NT2/D1 (cell line): Measurements from ENCODE around the gene EBLN1.

ENCODE experiments used
- DNase-seq: peaks from one replicate; pipeline ENCODE4 v3.0.0-alpha.2; 2011; ENCODE audit warnings: low read depth, low spot score
- H3K27me3 ChIP-seq: 2 replicates; pipeline ENCODE4 v1.6.0; 2011; ENCODE audit warnings: mild to moderate bottlenecking; ENCODE audit not compliant: insufficient read length, insufficient read depth
- H3K36me3 ChIP-seq: 2 replicates; pipeline ENCODE4 v1.6.1; 2011; ENCODE audit warnings: mild to moderate bottlenecking, low read length, mixed read lengths; ENCODE audit not compliant: insufficient read depth, insufficient read length
- H3K4me1 ChIP-seq: 2 replicates; pipeline ENCODE4 v1.5.1; 2011; ENCODE audit not compliant: insufficient read depth, insufficient read length
- H3K4me3 ChIP-seq: 2 replicates; pipeline ENCODE4 v1.5.1; 2011; ENCODE audit warnings: low read depth; ENCODE audit not compliant: insufficient read length
- H3K9ac ChIP-seq: 2 replicates; pipeline ENCODE4 v1.6.0; 2011; ENCODE audit warnings: low read depth; ENCODE audit not compliant: insufficient read length
- H3K9me3 ChIP-seq: 2 replicates; pipeline ENCODE4 v1.5.1; 2011; ENCODE audit warnings: mild to moderate bottlenecking, low read length; ENCODE audit not compliant: insufficient read depth
- SUZ12 ChIP-seq: IDR thresholded peaks from 2 replicates; pipeline ENCODE4 v1.6.1; 2011; ENCODE audit not compliant: insufficient read length, insufficient read depth; ENCODE audit errors: extremely low read depth
- YY1 ChIP-seq: IDR thresholded peaks from 2 replicates; pipeline ENCODE4 v1.6.1; 2011; ENCODE audit not compliant: insufficient read length, insufficient read depth
- ZNF274 ChIP-seq: IDR thresholded peaks from 2 replicates; pipeline ENCODE4 v1.6.1; 2011; ENCODE audit warnings: mild to moderate bottlenecking, low read depth, low read length

EBLN1 gene

DNA sequence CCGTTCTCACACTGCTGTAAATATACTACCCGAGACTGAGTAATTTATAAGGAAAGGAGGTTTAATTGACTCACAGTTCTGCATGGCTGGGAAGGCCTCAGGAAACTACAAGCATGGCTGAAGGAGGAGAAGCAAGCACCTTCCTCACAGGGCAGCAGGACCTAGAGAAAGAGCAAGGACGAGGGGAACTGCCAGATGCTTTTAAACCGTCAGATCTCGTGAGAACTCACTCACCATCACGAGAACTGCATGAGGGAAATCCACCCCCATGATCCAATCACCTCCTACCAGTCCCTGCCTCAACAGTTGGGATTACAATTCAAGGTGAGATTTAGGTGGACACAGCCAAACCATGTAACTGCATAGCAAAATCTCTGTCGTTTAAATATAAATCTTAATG lies at the start of gene EBLN1:
Gene EBLN1 (minus strand): TSS at position 174 of the 400 bp plus-strand sequence. CDS start 8,032 bp downstream, outside the sequence.
- DNase-seq, result no peak
- no peaks in the 10 kb centered on the region for H3K9me3 ChIP-seq
- no peak for TF ChIP-seq YY1
- H3K36me3 ChIP-seq, result no peaks in the 10 kb centered on the region
- no peaks in the 10 kb centered on the region for H3K4me1 ChIP-seq
- no peak within 1 kb of the TSS for H3K9ac ChIP-seq
- no peak within 1 kb of the TSS for H3K4me3 ChIP-seq
- H3K27me3 ChIP-seq, result no peaks in the 10 kb centered on the region

DNA sequence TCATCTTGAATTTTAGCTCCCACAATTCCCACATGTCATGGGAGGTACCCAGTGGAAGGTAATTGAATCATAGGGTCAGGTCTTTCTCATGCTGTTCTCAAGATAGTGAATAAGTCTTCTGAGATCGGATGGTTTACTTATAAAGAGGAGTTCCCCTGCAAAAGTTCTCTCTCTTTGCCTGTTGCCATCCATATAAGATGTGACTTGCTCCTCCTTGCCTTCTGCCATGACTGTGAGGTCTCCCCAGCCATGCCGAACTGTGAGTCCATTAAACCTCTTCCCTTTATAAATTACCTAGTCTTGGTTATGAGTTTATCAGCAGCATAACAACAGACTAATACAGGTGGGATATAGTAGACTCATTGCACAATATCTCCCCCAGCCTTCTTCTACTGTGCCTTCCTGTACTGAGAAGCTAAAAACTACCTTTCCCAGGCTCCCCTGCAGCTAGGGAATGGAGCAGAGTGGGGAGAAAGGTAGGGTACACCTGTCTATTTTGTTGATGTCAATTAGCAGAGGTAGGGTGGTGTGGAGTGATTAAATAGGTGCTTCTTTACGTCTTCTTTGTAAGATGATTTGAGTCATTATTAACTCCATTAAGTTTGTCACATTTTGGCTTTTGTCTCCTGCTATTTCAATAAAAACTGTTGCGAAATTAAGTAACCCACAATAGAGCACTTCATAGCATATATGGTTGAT lies 48.2 kb upstream of the EBLN1 start:
- Histone ChIP-seq H3K27me3 (no peaks in the 10 kb centered on the region), H3K4me3 (no peak overlapping the region), H3K36me3 (no peaks in the 10 kb centered on the region), H3K4me1 (no peaks in the 10 kb centered on the region), H3K9me3 (no peaks in the 10 kb centered on the region), H3K9ac (no peak overlapping the region)
- DNase-seq, result no peak
- TF ChIP-seq SUZ12 (no peak), YY1 (no peak), ZNF274 (no peak)

DNA sequence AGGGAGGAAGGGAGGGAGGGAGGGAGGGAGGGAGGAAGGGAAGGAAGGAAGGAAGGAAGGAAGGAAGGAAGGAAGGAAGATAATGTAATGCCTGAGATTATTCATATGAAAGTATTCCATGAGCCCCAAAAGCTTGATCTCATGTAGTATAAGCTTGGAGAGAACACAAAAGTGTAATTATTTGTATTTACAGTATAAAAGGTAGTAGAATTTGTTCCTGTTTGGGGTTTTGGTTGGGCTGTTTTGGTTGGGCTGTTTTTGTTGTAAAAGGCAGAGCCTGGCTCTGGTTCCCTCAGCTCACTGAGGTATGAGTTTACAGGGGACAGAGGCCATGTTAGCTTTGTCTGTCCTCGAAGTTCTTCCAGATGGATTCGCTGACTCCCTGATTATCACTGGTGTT lies 45.3 kb upstream of the EBLN1 start:
- no peaks in the 10 kb centered on the region for H3K9me3 ChIP-seq
- no peaks in the 10 kb centered on the region for H3K27me3 ChIP-seq
- DNase-seq, result no peak
- no peaks in the 10 kb centered on the region for H3K36me3 ChIP-seq
- no peaks in the 10 kb centered on the region for H3K4me1 ChIP-seq
- no peak overlapping the region for H3K9ac ChIP-seq
- no peak overlapping the region for H3K4me3 ChIP-seq
- TF ChIP-seq YY1 (no peak), SUZ12 (no peak), ZNF274 (no peak)

DNA sequence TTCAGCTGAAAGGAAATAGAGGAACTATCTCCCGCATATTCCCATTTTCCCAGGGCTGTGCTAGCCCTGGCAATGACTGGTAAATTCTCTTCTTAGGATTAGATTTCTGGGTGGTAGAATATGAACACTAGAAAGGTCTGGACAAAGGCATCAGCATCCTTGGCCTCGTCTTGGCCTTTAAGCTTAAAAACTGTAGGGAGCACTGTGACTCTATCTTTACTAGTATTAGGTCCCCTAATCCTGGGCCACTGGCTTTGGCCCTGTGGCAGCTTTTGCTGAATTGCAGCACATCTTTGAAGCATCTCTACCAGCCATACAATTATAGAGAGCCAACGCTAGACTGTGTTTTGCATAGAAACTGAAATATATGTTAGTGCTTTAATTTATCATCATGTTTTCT lies 41.5 kb upstream of the EBLN1 start:
- H3K27me3 ChIP-seq, result peaks cover 17% of the 10 kb centered on the region
- H3K36me3 ChIP-seq, result no peaks in the 10 kb centered on the region
- no peaks in the 10 kb centered on the region for H3K9me3 ChIP-seq
- no peak overlapping the region for H3K4me3 ChIP-seq
- H3K9ac ChIP-seq, result no peak overlapping the region
- H3K4me1 ChIP-seq, result no peaks in the 10 kb centered on the region
- TF ChIP-seq ZNF274 (no peak), YY1 (no peak), SUZ12 (no peak)
- no peak for DNase-seq

DNA sequence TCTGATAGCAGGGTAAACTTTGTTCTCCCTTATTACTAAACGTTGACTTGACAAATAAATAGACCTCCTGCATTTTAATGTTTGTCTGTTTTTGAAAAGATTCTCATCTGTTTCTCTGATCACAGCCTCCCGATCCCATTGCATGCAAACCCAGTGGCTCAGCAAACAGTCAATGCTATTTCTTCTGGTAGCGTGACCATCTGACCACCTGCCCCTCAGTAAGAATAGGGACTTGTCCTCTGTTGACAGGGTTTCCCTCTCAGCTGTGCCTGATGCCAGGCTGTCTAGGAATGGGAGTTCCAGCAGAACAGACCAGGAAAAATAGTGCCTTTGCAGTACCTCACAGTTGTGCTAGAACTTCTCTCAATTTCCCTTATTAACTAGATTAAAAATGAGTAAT lies 40.7 kb upstream of the EBLN1 start:
- Histone ChIP-seq H3K9ac (no peak overlapping the region), H3K4me3 (no peak overlapping the region), H3K4me1 (no peaks in the 10 kb centered on the region), H3K9me3 (no peaks in the 10 kb centered on the region), H3K36me3 (no peaks in the 10 kb centered on the region), H3K27me3 (peaks cover 25% of the 10 kb centered on the region)
- no peak for TF ChIP-seq ZNF274
- TF ChIP-seq SUZ12, result no peak
- TF ChIP-seq YY1, result no peak
- no peak for DNase-seq

DNA sequence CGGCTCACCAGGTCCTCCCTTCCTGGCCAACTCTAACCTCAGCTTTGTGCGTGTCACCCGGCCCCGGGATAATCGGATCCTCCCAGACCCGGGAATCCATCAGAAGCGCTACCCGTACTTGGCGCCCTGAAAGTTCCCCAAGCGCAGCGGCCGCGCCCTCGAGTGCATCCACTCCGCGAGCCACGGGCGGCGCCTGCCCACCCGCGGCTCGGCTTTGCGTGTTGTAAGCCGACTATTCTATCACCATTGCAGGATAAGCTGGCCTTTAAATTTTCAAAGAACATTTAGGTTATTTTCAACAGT lies 35.7 kb upstream of the EBLN1 start:
- peak overlapping the region; percentile 45 for H3K4me3 ChIP-seq
- H3K4me1 ChIP-seq, result no peaks in the 10 kb centered on the region
- H3K9ac ChIP-seq, result no peak overlapping the region
- no peaks in the 10 kb centered on the region for H3K9me3 ChIP-seq
- peaks cover 59% of the 10 kb centered on the region for H3K27me3 ChIP-seq
- DNase-seq, result no peak
- TF ChIP-seq ZNF274 (no peak), YY1 (no peak), SUZ12 (peak; percentile 40)
- no peaks in the 10 kb centered on the region for H3K36me3 ChIP-seq

DNA sequence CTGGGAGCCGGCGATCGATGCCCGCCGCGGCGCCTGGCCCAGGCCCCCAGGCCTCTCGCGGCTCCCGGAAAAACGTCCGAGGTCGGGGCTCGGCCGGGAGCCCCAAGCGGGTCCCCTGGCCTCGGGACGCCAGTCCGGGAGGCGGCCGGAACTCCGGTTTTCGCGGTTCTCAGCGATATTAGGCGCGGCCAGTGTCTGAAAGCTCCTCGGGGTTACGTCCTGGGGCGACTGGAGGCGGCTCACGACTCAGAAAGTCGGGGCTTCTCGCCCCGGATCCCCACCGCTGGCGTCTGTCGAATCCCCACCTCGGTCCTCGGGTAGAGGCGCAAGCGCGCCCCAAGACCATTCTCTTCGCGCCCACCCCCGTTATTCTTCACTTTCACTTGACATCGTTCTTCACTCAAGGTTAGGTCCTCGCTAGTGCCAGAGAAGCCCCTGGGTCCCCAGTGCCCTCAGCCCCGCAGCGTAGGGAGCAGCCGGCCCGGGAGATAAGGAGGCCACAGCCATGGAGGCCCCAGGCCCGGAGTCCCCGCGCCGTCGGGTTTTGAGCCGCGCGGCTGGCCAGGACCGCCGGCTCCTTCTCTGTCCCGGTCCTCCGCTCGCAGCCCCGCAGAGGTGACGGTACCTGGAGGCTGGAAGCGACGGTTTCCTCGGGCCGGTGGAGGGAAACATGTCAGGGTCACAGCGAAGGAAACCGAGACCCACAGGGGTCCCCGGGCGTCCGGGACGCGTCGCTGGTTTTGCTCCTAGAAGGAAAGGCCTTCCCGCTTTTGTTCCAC lies 35.2 kb upstream of the EBLN1 start:
- H3K4me3 ChIP-seq, result peak overlapping the region; percentile 45
- H3K9ac ChIP-seq, result peak overlapping the region; percentile 58
- H3K4me1 ChIP-seq, result no peaks in the 10 kb centered on the region
- no peaks in the 10 kb centered on the region for H3K36me3 ChIP-seq
- peaks cover 59% of the 10 kb centered on the region for H3K27me3 ChIP-seq
- no peaks in the 10 kb centered on the region for H3K9me3 ChIP-seq
- TF ChIP-seq SUZ12 (peak; percentile 80), ZNF274 (no peak)
- DNase-seq, result no peak
